GM19467 (cell line): ENCODE measurements around the gene UNC45B.
"Not testable (repeated sequence)": the region's sequence is repeated elsewhere in the genome, so short reads cannot be mapped to it uniquely, and the experiment has no call there.

Experiments used
- ATAC-seq: cut with Tn5 transposase; IDR thresholded peaks from one replicate; pipeline ENCODE4 v1.9.1; 2021; ENCODE audit warnings: mild to moderate bottlenecking, moderate library complexity; ENCODE audit not compliant: unreplicated experiment

UNC45B gene

GRCh38 chr17:35213412-35213940, 65.9 kb downstream of the UNC45B start:
- no peak for ATAC-seq

GRCh38 chr17:35214192-35214591, 66.6 kb downstream of the UNC45B start:
- no peak for ATAC-seq

DNA sequence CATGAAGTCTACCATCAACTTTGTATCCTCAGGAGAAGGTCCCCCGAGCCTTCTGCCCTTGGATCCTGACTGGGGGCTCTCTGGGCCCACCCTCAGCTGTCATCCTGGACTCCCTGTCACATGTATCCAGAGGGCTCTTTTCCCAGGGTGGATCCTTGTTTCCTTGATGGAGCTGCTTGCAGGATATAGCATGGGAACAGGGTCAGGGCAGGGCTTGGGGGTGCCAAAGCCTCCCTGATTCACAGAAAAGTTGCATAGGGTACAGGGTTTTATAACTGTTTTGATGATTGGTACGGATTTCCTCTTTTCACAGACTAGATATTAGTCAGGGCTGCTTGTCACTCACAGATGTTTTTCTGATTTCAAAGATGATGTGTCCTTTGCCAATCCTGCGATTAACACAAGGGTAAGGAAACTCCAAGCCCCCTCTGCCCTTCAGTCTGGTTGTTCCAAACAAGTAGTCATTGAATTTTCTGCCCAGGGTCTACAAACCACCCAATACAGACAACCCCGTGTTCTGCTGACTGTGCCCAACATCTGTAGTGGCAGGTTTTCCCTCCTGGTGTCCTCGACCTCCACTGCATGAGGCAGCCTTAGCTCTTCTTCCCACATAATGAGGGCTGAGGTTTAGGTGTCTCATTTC, 67.1 kb downstream of the UNC45B start:
- ATAC-seq: no peak

GRCh38 chr17:35217107-35217506, 69.5 kb downstream of the UNC45B start:
- no peak for ATAC-seq

DNA sequence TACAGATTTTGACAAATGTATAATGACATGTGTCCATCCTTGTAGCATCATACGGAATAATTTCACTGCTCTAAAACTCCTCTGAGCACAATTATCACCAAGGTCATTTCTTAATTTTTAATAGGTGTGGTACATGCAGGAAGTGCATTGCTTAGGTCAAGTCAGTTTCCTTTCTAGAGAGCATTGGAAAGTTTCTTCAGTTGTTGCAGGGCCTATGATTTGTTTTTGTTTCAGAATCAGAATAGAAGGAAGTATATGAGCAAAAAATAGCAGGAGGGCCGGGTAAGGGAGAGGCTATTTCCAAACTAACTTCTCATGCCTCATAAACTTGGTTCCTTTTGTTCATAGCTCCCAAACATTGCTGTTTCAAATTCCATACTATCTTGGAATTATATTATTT, 71.3 kb downstream of the UNC45B start:
- ATAC-seq: no peak

GRCh38 chr17:35222452-35222851, 74.8 kb downstream of the UNC45B start:
- ATAC-seq: no peak

DNA sequence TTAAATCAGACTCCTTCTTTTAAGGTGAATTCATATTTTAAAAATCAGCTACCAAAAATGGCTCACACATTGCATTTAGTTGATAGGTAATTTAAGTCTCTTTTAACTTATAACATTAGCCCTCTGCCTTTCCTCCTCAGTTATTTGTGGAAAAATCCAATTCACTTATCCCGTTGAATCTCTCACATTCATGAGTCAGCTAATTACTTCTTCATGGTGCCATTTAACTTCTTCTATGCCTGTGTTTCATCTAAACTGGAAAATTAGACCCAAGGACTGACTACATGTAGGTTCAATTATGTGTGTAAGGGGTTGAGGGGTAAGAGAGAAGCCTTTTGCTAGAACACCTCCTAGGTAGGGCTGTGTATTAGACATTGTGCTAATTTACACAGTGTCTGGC, 76.8 kb downstream of the UNC45B start:
- no peak for ATAC-seq

- ATAC-seq: no peak
Measured at GRCh38 chr17:35227546-35227945, 79.9 kb downstream of the UNC45B start.

DNA sequence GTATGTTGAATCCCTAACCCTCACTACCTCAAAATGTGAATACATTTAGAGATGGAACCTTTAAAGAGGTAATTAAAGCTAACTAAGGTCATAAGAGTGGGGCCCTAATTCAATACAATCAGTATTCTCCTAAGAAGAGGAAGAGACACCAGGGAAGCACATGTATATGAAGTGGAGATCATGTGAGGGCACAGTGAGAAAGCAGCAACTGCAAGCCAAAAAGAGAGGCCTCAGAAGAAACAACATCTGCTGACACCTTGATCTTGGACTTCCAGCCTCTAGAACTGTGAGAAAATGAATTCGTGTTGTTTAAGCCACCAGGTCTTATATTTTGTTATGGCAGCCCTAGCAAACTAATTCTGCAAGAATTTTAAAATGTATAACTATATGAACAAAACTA, 82.0 kb downstream of the UNC45B start:
- no peak for ATAC-seq

DNA sequence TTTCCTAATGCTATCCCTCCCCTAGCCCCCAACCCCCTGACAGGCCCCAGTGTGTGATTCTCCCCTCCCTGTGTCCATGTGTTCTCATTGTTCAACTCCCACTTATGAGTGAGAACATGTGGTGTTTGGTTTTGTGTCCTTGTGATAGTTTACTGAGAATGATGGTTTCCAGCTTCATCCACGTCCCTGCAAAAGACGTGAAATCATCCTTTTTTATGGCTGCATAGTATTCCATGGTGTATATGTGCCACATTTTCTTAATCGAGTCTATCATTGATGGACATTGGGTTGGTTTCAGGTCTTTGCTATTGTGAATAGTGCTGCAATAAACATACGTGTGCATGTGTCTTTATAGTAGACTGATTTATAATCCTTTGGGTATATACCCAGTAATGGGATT, 86.7 kb downstream of the UNC45B start:
- ATAC-seq: not testable (repeated sequence)

- ATAC-seq: no peak
Measured at GRCh38 chr17:35235289-35235688, 87.7 kb downstream of the UNC45B start.

GRCh38 chr17:35235917-35236316, 88.3 kb downstream of the UNC45B start:
- ATAC-seq: no peak

GRCh38 chr17:35236821-35237220, 89.2 kb downstream of the UNC45B start:
- no peak for ATAC-seq

DNA sequence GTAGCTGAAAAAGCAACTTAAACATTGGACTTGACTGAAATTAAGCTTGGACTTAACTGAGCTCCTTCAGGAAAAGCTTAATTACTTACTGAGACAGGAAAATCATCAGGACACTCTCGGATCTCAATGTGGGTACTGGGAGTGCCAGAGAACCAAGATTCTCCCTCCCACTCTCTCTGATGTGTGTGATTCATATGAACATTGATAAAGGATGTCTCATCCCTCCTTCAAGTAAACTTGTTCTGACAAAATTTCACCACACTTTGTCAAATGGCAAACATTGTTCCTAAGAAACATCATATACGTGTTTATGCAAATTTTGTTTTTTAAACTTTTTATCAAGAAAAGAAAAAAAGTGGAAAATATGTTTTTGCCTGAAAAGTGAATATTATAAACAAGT, 91.2 kb downstream of the UNC45B start:
- ATAC-seq: no peak
